Activated CD8-positive, alpha-beta memory T cell treated with anti-CD3 and anti-CD28 coated beads for 48 hours (primary cell): ENCODE measurements around the gene CARD9.
"Not testable (repeated sequence)": the region's sequence is repeated elsewhere in the genome, so short reads cannot be mapped to it uniquely, and the experiment has no call there.

ENCODE experiments used
- DNase-seq, 3 experiments: peaks; one replicate each; pipeline ENCODE4 v3.0.0-alpha.2; 2020; ENCODE audit warnings: low read depth in 2 of 3, low spot score in 2 of 3

CARD9 gene

GRCh38 chr9:136373300-136374182, at the start of gene CARD9:
Gene CARD9 (minus strand): TSS chr9:136373669. CDS start chr9:136372078, 1,591 bp downstream.
- no peak for DNase-seq

- DNase-seq, result no peak
These were observed 49.4 kb upstream of the CARD9 start for GRCh38 chr9:136422876-136423275.

- no peak for DNase-seq
These were observed 48.3 kb upstream of the CARD9 start for GRCh38 chr9:136421791-136422190.

- DNase-seq, result no peak
These were observed 45.6 kb upstream of the CARD9 start for GRCh38 chr9:136419092-136419420.

GRCh38 chr9:136418182-136419091, 45.0 kb upstream of the CARD9 start:
- no peak for DNase-seq

- DNase-seq, result no peak
These were observed 43.4 kb upstream of the CARD9 start for GRCh38 chr9:136416914-136417313.

GRCh38 chr9:136416427-136416826, 43.0 kb upstream of the CARD9 start:
- DNase-seq, result no peak

GRCh38 chr9:136412962-136413361, 39.5 kb upstream of the CARD9 start:
- DNase-seq, result no peak

- DNase-seq, result no peak
These were observed 37.9 kb upstream of the CARD9 start for GRCh38 chr9:136411378-136411777.

GRCh38 chr9:136410500-136411287, 37.2 kb upstream of the CARD9 start, which contains the start of the genes ENTR1 and PMPCA:
Gene ENTR1 (minus strand): TSS chr9:136410614. CDS start chr9:136410397, 217 bp downstream.
Gene PMPCA (plus strand): TSS chr9:136410658. CDS start chr9:136410669, 11 bp downstream.
- peak; percentile 87 to 99 (median 98) for DNase-seq

- DNase-seq, result no peak
These were observed 36.3 kb upstream of the CARD9 start for GRCh38 chr9:136409557-136410455.

- no peak for DNase-seq
These were observed 34.4 kb upstream of the CARD9 start for GRCh38 chr9:136407911-136408310.

GRCh38 chr9:136407061-136407460, 33.6 kb upstream of the CARD9 start:
- not testable (repeated sequence) for DNase-seq

- not testable (repeated sequence) for DNase-seq
These were observed 32.4 kb upstream of the CARD9 start for GRCh38 chr9:136405904-136406303.

GRCh38 chr9:136405481-136405880, 32.0 kb upstream of the CARD9 start:
- no peak for DNase-seq

- no peak for DNase-seq
These were observed 31.3 kb upstream of the CARD9 start for GRCh38 chr9:136404801-136405136.

- peak in 1 of 3 experiments; percentile 12 for DNase-seq
These were observed 30.7 kb upstream of the CARD9 start for GRCh38 chr9:136403915-136404800.

- DNase-seq, result peak; percentile 38 to 62 (median 46)
These were observed 30.1 kb upstream of the CARD9 start for GRCh38 chr9:136403538-136403914.

GRCh38 chr9:136402067-136402466, 28.6 kb upstream of the CARD9 start:
- no peak for DNase-seq
